Measurements from ENCODE around the gene ERBB4. TPM values are rescaled to one million over a fixed set of nuclear protein-coding genes. Genes with fewer than 3 reads are reported as not detected.

Gene ERBB4
- total RNA-seq, 1 experiment from 2014 or later = 0.04 TPM

DNA sequence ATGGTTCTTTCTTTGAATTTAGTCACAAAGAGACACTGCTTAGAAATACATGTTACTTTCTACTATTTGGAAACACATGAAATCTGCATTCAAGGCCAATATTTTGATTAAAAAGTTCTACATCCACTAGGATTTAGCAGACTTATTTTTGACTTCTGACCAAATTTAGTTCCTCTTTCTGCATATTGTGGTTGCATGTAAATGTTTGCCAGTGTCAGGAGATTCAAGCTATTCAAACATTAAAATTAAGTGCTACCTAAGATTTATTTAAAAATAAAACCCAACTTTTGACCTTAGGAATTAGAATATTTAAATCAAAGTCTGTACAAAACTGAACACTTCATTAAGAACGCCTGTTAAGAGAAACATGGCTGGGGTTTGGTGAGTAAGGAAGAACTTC, 1091.1 kb downstream of the ERBB4 start:
- no peak overlapping the region for H3K56ac ChIP-seq (ENCODE audit: insufficient read length, low read depth, low read length)
- WGBS (ENCODE audit: extremely low coverage, insufficient read length, low lambda C conversion rate) = no CpG with 5 or more reads among the region's 1 CpG
- H3K23me2 ChIP-seq (ENCODE audit: insufficient read length, low read depth, low read length, poor library complexity, severe bottlenecking) = no peaks in the 10 kb centered on the region
- no peak overlapping the region for H2BK20ac ChIP-seq (ENCODE audit: low read depth, low read length, poor library complexity, severe bottlenecking)
- no peak overlapping the region for H2AK5ac ChIP-seq (ENCODE audit: insufficient read length, low read length)
- H4K20me1 ChIP-seq (ENCODE audit: control insufficient read depth, insufficient read depth, insufficient read length) = no peaks in the 10 kb centered on the region
- DNase-seq = no peak
- H3K9ac ChIP-seq (ENCODE audit: extremely low read depth, insufficient read length, low read length) = no peak overlapping the region
- Mint-ChIP-seq H3K4me3 (no peak overlapping the region), H3K4me1 (no peaks in the 10 kb centered on the region), H3K27ac (no peak overlapping the region), H3K27me3 (ENCODE audit: low read depth) (no peaks in the 10 kb centered on the region), H3K9me3 (no peaks in the 10 kb centered on the region), H3K36me3 (ENCODE audit: insufficient read depth in 1 of 3, low read depth in 3 of 3) (no peaks in the 10 kb centered on the region)
- H3K18ac ChIP-seq (ENCODE audit: insufficient read length, low read depth, low read length) = no peak overlapping the region
- H2BK15ac ChIP-seq (ENCODE audit: low read depth, low read length) = no peak overlapping the region
- no peak overlapping the region for H4K8ac ChIP-seq (replicated peaks; ENCODE audit: insufficient read length, low read depth, low read length)
- no peak overlapping the region for H4K91ac ChIP-seq (ENCODE audit: insufficient read length, low read depth, low read length)
- no peak overlapping the region for H3K14ac ChIP-seq (ENCODE audit: insufficient read depth, low read length)
- no peak overlapping the region for H2AFZ ChIP-seq (ENCODE audit: low read length)
- no peak overlapping the region for H2BK120ac ChIP-seq (ENCODE audit: low read depth, low read length, poor library complexity, severe bottlenecking)
- H4K5ac ChIP-seq (ENCODE audit: insufficient read length, low read depth, low read length) = no peak overlapping the region
- H3K4me1 ChIP-seq (ENCODE audit: insufficient read depth, low read length) = no peaks in the 10 kb centered on the region
- no peaks in the 10 kb centered on the region for H3K79me2 ChIP-seq (ENCODE audit: insufficient read depth, low read length)
- no peak overlapping the region for H3T11ph ChIP-seq (ENCODE audit: low read length)
- H3K79me1 ChIP-seq (ENCODE audit: insufficient read depth, low read depth, low read length, poor library complexity, severe bottlenecking) = no peaks in the 10 kb centered on the region
- no peak overlapping the region for H3K4ac ChIP-seq (ENCODE audit: low read depth, low read length)
- H2BK5ac ChIP-seq (ENCODE audit: insufficient read length, low read length) = no peak overlapping the region
- H3K27me3 ChIP-seq (ENCODE audit: insufficient read depth, low read length) = no peaks in the 10 kb centered on the region
- H3K4me2 ChIP-seq (ENCODE audit: insufficient read depth, insufficient read length, low read length) = no peak overlapping the region
- no peak overlapping the region for H2BK12ac ChIP-seq (ENCODE audit: insufficient read length, low read depth, low read length)
- TF ChIP-seq, protein P1, sequence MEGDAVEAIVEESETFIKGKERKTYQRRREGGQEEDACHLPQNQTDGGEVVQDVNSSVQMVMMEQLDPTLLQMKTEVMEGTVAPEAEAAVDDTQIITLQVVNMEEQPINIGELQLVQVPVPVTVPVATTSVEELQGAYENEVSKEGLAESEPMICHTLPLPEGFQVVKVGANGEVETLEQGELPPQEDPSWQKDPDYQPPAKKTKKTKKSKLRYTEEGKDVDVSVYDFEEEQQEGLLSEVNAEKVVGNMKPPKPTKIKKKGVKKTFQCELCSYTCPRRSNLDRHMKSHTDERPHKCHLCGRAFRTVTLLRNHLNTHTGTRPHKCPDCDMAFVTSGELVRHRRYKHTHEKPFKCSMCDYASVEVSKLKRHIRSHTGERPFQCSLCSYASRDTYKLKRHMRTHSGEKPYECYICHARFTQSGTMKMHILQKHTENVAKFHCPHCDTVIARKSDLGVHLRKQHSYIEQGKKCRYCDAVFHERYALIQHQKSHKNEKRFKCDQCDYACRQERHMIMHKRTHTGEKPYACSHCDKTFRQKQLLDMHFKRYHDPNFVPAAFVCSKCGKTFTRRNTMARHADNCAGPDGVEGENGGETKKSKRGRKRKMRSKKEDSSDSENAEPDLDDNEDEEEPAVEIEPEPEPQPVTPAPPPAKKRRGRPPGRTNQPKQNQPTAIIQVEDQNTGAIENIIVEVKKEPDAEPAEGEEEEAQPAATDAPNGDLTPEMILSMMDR (conservative IDR thresholded peaks at IDR 0.05) = no peak
- H3K9me3 ChIP-seq (ENCODE audit: control insufficient read depth, low read depth, low read length) = no peaks in the 10 kb centered on the region
- H3K23ac ChIP-seq (ENCODE audit: insufficient read length, low read depth, low read length) = no peak overlapping the region
- no peak overlapping the region for H3K27ac ChIP-seq (ENCODE audit: insufficient read length, low read depth, low read length)

Measured in H9 (cell line).